Spleen (tissue), 11 donors: Measurements from ENCODE around the gene MYO15A. TPM values are rescaled to one million over a fixed set of nuclear protein-coding genes. Genes with fewer than 3 reads are reported as not detected.

Experiments
- DNase-seq: peaks from one replicate; pipeline ENCODE4 v3.0.0-alpha.2; 2020
- H3K27ac ChIP-seq, 8 donors: fragments of 200-600 bp; sonication (generic) in 7 of 8; 1 replicate in 4 of 8; 2 replicates in 4 of 8; pipeline versions ENCODE4 v1.5.0 to v1.8.0; 2016 to 2021; ENCODE audit warnings: inconsistent platforms in 4 of 8, mild to moderate bottlenecking in 4 of 8, moderate library complexity in 1 of 8
- H3K27me3 ChIP-seq, 7 donors: fragments of 200-600 bp; sonication (generic) in 6 of 7; replicated peaks in 1 of 7; 1 replicate in 4 of 7; 2 replicates in 3 of 7; pipeline versions ENCODE4 v1.5.0 to v1.8.0; 2016 to 2021; ENCODE audit warnings: inconsistent platforms in 3 of 7, mild to moderate bottlenecking in 1 of 7
- H3K36me3 ChIP-seq, 6 donors: fragments of 200-600 bp; sonication (generic) in 5 of 6; 1 replicate in 4 of 6; 2 replicates in 2 of 6; pipeline versions ENCODE4 v1.5.0 to v1.8.0; 2016 to 2021; ENCODE audit warnings: inconsistent platforms in 2 of 6
- H3K4me1 ChIP-seq, 6 donors: fragments of 200-600 bp; sonication (generic) in 5 of 6; 1 replicate in 3 of 6; 2 replicates in 3 of 6; pipeline versions ENCODE4 v1.5.0 to v1.8.0; 2016 to 2021; ENCODE audit warnings: inconsistent platforms in 3 of 6
- H3K4me3 ChIP-seq, 8 donors: fragments of 200-600 bp; sonication (generic) in 7 of 8; 1 replicate in 4 of 8; 2 replicates in 4 of 8; pipeline versions ENCODE4 v1.5.0 to v1.8.0; 2016 to 2021; ENCODE audit warnings: inconsistent platforms in 4 of 8, mild to moderate bottlenecking in 4 of 8, moderate library complexity in 2 of 8
- H3K9me3 ChIP-seq, 8 donors: fragments of 200-600 bp; sonication (generic) in 7 of 8; 1 replicate in 4 of 8; 2 replicates in 4 of 8; pipeline versions ENCODE4 v1.5.0 to v1.8.0; 2016 to 2021; ENCODE audit warnings: inconsistent platforms in 4 of 8
- CTCF ChIP-seq, 11 experiments: fragments of 200-600 bp in 7 of 11; fragments of 450-650 bp in 4 of 11; sonication (generic) in 4 of 11; IDR thresholded peaks in 8 of 11; conservative IDR thresholded peaks in 3 of 11; 1 replicate in 7 of 11; 2 replicates in 4 of 11; pipeline versions ENCODE4 v1.4.0 to v1.8.0; 2016 to 2021; ENCODE audit warnings: antibody characterized with exemption in 11 of 11, inconsistent platforms in 4 of 11, mild to moderate bottlenecking in 1 of 11
- POLR2A ChIP-seq, 3 donors: fragments of 450-650 bp; IDR thresholded peaks; one replicate each; pipeline ENCODE4 v1.5.1; 2017; ENCODE audit warnings: antibody characterized with exemption in 3 of 3, mild to moderate bottlenecking in 1 of 3
- POLR2AphosphoS5 ChIP-seq, 3 donors: sonication (generic); formaldehyde crosslinking; IDR thresholded peaks; one replicate each; pipeline ENCODE4 v1.5.1; 2017; ENCODE audit warnings: antibody characterized with exemption in 3 of 3
- WGBS, 5 donors: extraction: QIAGEN DNeasy Blood & Tissue Kit in 3 of 5; methylation state at CpG; one replicate each; pipeline versions ENCODE4 v1.1.5 to v1.1.7; 2013 to 2018; 5-methylcytosine and 5-hydroxymethylcytosine counted together
- intact Hi-C: fragments of 100-400 bp; cut with DNase I; formaldehyde crosslinking; loops from one replicate; pipeline ENCODE4 v1.15.0; 2023; ENCODE audit warnings: low total_unique reads
- polyA plus RNA-seq, 3 donors: library from polyadenylated mRNA; stranded (reverse); fragments of 200-250 nt; gene quantifications; one replicate each; pipeline ENCODE4 v1.2.1, GENCODE V29; 2013
- total RNA-seq, 7 donors: library from RNA; depleted of rRNA in 3 of 7; stranded (reverse); fragments of >200 nt in 3 of 7; fragmentation: NEBNext Ultra II Directional in 4 of 7; extraction: Animal tissue kit (Norgen Biotek cat#: 25700) in 4 of 7; gene quantifications; one replicate each; pipeline versions ENCODE4 v1.1.0 to v1.2.1, GENCODE V29; 2016 to 2021
- donor health status: healthy with polysubstance abuse.
- donor health status: DM: no; HTN: no; CAD: no; lungs with moderate emphysema.
- donor health status: DM: no; HTN: no; CAD: no.
- donor health status: Bipolar disorder and iron deficiency.
- donor health status: healthy.
- donor health status: DM: no; HTN: no; CAD: no.
- donor health status: DM: yes; HTN: yes; CAD: no.

MYO15A gene
- total and polyA plus RNA-seq, 10 donors = 0.26 to 1.9 (median 0.84) TPM

- intact Hi-C loops = no loop called here
- TF ChIP-seq POLR2AphosphoS5 (IDR thresholded peaks at IDR 0.05) = no peak
- TF ChIP-seq CTCF (IDR thresholded peaks at IDR 0.05 in 8 of 11, conservative IDR thresholded peaks at IDR 0.05 in 3 of 11) = no peak
- TF ChIP-seq POLR2A (IDR thresholded peaks at IDR 0.05) = no peak
- H3K9me3 ChIP-seq = no peaks in the 10 kb centered on the region
- peaks cover 0 to 8% (median 0%) of the 10 kb centered on the region in 7 donors for H3K27me3 ChIP-seq
- 85 to 92% (median 89%) methylated on average over 4 of the region's 4 CpGs for WGBS, 5 donors
- H3K27ac ChIP-seq = no peak overlapping the region
- DNase-seq = no peak
- H3K4me3 ChIP-seq = no peak overlapping the region
- H3K4me1 ChIP-seq = peaks cover 9 to 23% (median 18%) of the 10 kb centered on the region in 6 donors
- no peaks in the 10 kb centered on the region for H3K36me3 ChIP-seq
Observed at GRCh38 chr17:18084256-18084655, 24.3 kb upstream of the MYO15A start.

GRCh38 chr17:18087610-18088491, 20.7 kb upstream of the MYO15A start, which contains the start of gene DRG2:
Gene DRG2 (plus strand): TSS chr17:18087948. CDS start chr17:18088024, 76 bp downstream.
- intact Hi-C loops = no loop called here
- 1 to 3% (median 2%) methylated on average over 22 to 52 of the region's 52 CpGs for WGBS, 5 donors
- DNase-seq = peak; percentile 95
- H3K36me3 ChIP-seq = peaks cover 0 to 24% (median 6%) of the 10 kb centered on the region in 6 donors
- no peaks in the 10 kb centered on the region for H3K9me3 ChIP-seq
- peak within 1 kb of the TSS; percentile 61 to 91 (median 82) for H3K27ac ChIP-seq
- peak in 4 of 11 experiments; percentile 14 to 31 (median 21) for TF ChIP-seq CTCF (IDR thresholded peaks at IDR 0.05 in 8 of 11, conservative IDR thresholded peaks at IDR 0.05 in 3 of 11)
- TF ChIP-seq POLR2AphosphoS5 (IDR thresholded peaks at IDR 0.05) = peak; percentile 88 to 92 (median 89)
- peak in 2 of 3 donors; percentile 15 to 45 for TF ChIP-seq POLR2A (IDR thresholded peaks at IDR 0.05)
- peak within 1 kb of the TSS; percentile 66 to 98 (median 81) for H3K4me3 ChIP-seq
- peaks cover 9 to 31% (median 24%) of the 10 kb centered on the region in 6 donors for H3K4me1 ChIP-seq
- H3K27me3 ChIP-seq = no peaks in the 10 kb centered on the region

GRCh38 chr17:18089613-18090012, 18.9 kb upstream of the MYO15A start:
- Histone ChIP-seq H3K4me3 (peak overlapping the region in 1 of 8 donors; percentile 98), H3K27ac (no peak overlapping the region), H3K4me1 (peaks cover 9 to 31% (median 24%) of the 10 kb centered on the region in 6 donors), H3K36me3 (peaks cover 0 to 42% (median 19%) of the 10 kb centered on the region in 6 donors), H3K27me3 (no peaks in the 10 kb centered on the region), H3K9me3 (no peaks in the 10 kb centered on the region)
- intact Hi-C loops = no loop called here
- WGBS, 5 donors = 85 to 100% (median 98%) methylated on average over 2 of the region's 2 CpGs
- TF ChIP-seq POLR2A (IDR thresholded peaks at IDR 0.05) = no peak
- TF ChIP-seq POLR2AphosphoS5 (IDR thresholded peaks at IDR 0.05) = no peak
- no peak for DNase-seq

- DNase-seq = no peak
- Histone ChIP-seq H3K4me3 (no peak overlapping the region), H3K27me3 (no peaks in the 10 kb centered on the region), H3K36me3 (peaks cover 0 to 84% (median 61%) of the 10 kb centered on the region in 6 donors), H3K27ac (no peak overlapping the region), H3K9me3 (no peaks in the 10 kb centered on the region), H3K4me1 (peaks cover 3 to 13% (median 8%) of the 10 kb centered on the region in 6 donors)
- intact Hi-C loops = no loop called here
- 81 to 85% (median 82%) methylated on average over 15 of the region's 15 CpGs for WGBS, 5 donors
- TF ChIP-seq POLR2A (IDR thresholded peaks at IDR 0.05) (no peak), CTCF (IDR thresholded peaks at IDR 0.05 in 8 of 11, conservative IDR thresholded peaks at IDR 0.05 in 3 of 11) (peak in 1 of 11 experiments; percentile 10), POLR2AphosphoS5 (IDR thresholded peaks at IDR 0.05) (no peak)
Observed at GRCh38 chr17:18093616-18094408, 14.7 kb upstream of the MYO15A start.
